Loucy (cell line): ENCODE data around the gene LRP1-AS.

Experiments
- H2AFZ ChIP-seq: fragments of 200-600 bp; sonication (generic); 2 replicates; pipeline ENCODE4 v1.6.0; 2016; ENCODE audit warnings: antibody characterized with exemption, mild to moderate bottlenecking, low read length, moderate library complexity
- H3F3A ChIP-seq: fragments of 200-600 bp; 2 replicates; pipeline ENCODE4 v1.6.0; 2016; ENCODE audit warnings: antibody characterized with exemption, low read depth, mild to moderate bottlenecking
- H3K27me3 ChIP-seq: fragments of 200-600 bp; sonication (generic); 2 replicates; pipeline ENCODE4 v1.6.1; 2014; ENCODE audit warnings: low read length, mild to moderate bottlenecking; ENCODE audit not compliant: insufficient read depth, poor library complexity, severe bottlenecking
- H3K36me3 ChIP-seq: fragments of 200-600 bp; sonication (generic); 2 replicates; pipeline ENCODE4 v1.6.1; 2016; ENCODE audit warnings: low read length; ENCODE audit not compliant: insufficient read depth
- H3K4me1 ChIP-seq: fragments of 200-600 bp; sonication (generic); 2 replicates; pipeline ENCODE4 v1.5.1; 2014; ENCODE audit warnings: low read length, mild to moderate bottlenecking; ENCODE audit not compliant: insufficient read depth, poor library complexity, severe bottlenecking
- H3K4me2 ChIP-seq: fragments of 200-600 bp; sonication (generic); 2 replicates; pipeline ENCODE4 v1.6.0; 2014; ENCODE audit warnings: antibody characterized with exemption, low read length, low read depth, mild to moderate bottlenecking; ENCODE audit not compliant: poor library complexity, severe bottlenecking
- H3K4me3 ChIP-seq: fragments of 200-600 bp; sonication (generic); 2 replicates; pipeline ENCODE4 v1.5.1; 2014; ENCODE audit warnings: low read length, mild to moderate bottlenecking, mixed read lengths; ENCODE audit not compliant: poor library complexity, severe bottlenecking
- H3K79me2 ChIP-seq: fragments of 200-600 bp; sonication (generic); 2 replicates; pipeline ENCODE4 v1.6.1; 2014; ENCODE audit warnings: low read length; ENCODE audit not compliant: insufficient read depth
- H3K9ac ChIP-seq: fragments of 200-600 bp; sonication (generic); 2 replicates; pipeline ENCODE4 v1.6.0; 2014; ENCODE audit warnings: mild to moderate bottlenecking, low read depth, low read length, moderate library complexity; ENCODE audit not compliant: poor library complexity, severe bottlenecking
- H3K9me2 ChIP-seq: fragments of 200-600 bp; sonication (generic); replicated peaks from 2 replicates; pipeline ENCODE4 v1.6.1; 2016; ENCODE audit warnings: low read depth, low read length, mixed read lengths
- H3K9me3 ChIP-seq: fragments of 200-600 bp; sonication (generic); 2 replicates; pipeline ENCODE4 v1.6.1; 2014; ENCODE audit warnings: mild to moderate bottlenecking, antibody characterized with exemption, low read length, low read depth; ENCODE audit not compliant: insufficient read depth
- H4K20me1 ChIP-seq: fragments of 200-600 bp; sonication (generic); 2 replicates; pipeline ENCODE4 v1.6.0; 2014; ENCODE audit warnings: antibody characterized with exemption, low read length, mild to moderate bottlenecking; ENCODE audit not compliant: insufficient read depth, poor library complexity, severe bottlenecking
- CTCF ChIP-seq: fragments of 200-600 bp; sonication (generic); conservative IDR thresholded peaks from 2 replicates; pipeline ENCODE4 v1.5.1; 2014; ENCODE audit warnings: mild to moderate bottlenecking, antibody characterized with exemption, low read length
- EZH2phosphoT487 ChIP-seq: fragments of 200-600 bp; IDR thresholded peaks from 2 replicates; pipeline ENCODE4 v1.6.1; 2018; ENCODE audit warnings: antibody characterized with exemption, mild to moderate bottlenecking, moderate library complexity, borderline replicate concordance

Gene LRP1-AS

GRCh38 chr12:57193706-57194245 is 46.4 kb upstream of the LRP1-AS start:
- Histone ChIP-seq H3K4me1 (peaks cover 17% of the 10 kb centered on the region), H4K20me1 (no peaks in the 10 kb centered on the region), H3F3A (no peaks in the 10 kb centered on the region), H3K36me3 (no peaks in the 10 kb centered on the region; the same call in 1 of the 2 replicates), H3K79me2 (no peaks in the 10 kb centered on the region), H3K4me3 (no peak overlapping the region), H3K27me3 (no peaks in the 10 kb centered on the region), H3K9ac (no peak overlapping the region), H3K9me2 (no peaks in the 10 kb centered on the region), H3K9me3 (no peaks in the 10 kb centered on the region), H3K4me2 (no peak overlapping the region), H2AFZ (no peak overlapping the region)
- TF ChIP-seq EZH2phosphoT487 (no peak), CTCF (no peak)

GRCh38 chr12:57192920-57193319 is 45.5 kb upstream of the LRP1-AS start:
- Histone ChIP-seq H3K9me3 (no peaks in the 10 kb centered on the region), H3K4me1 (peaks cover 17% of the 10 kb centered on the region), H4K20me1 (no peaks in the 10 kb centered on the region), H2AFZ (no peak overlapping the region), H3K79me2 (no peaks in the 10 kb centered on the region), H3K9me2 (no peaks in the 10 kb centered on the region), H3K4me2 (no peak overlapping the region), H3K9ac (no peak overlapping the region), H3K36me3 (no peaks in the 10 kb centered on the region; the same call in 1 of the 2 replicates), H3F3A (no peaks in the 10 kb centered on the region), H3K27me3 (no peaks in the 10 kb centered on the region), H3K4me3 (no peak overlapping the region)
- no peak for TF ChIP-seq CTCF

GRCh38 chr12:57191410-57191809 is 44.0 kb upstream of the LRP1-AS start:
- Histone ChIP-seq H3K9ac (no peak overlapping the region), H3K36me3 (no peaks in the 10 kb centered on the region; the same call in 1 of the 2 replicates), H3K27me3 (no peaks in the 10 kb centered on the region), H3K4me3 (no peak overlapping the region), H3K4me1 (peaks cover 14% of the 10 kb centered on the region), H2AFZ (no peak overlapping the region), H3K4me2 (no peak overlapping the region), H3K9me3 (no peaks in the 10 kb centered on the region), H3K79me2 (no peaks in the 10 kb centered on the region), H3K9me2 (no peaks in the 10 kb centered on the region), H3F3A (no peaks in the 10 kb centered on the region), H4K20me1 (no peaks in the 10 kb centered on the region)
- TF ChIP-seq EZH2phosphoT487, result no peak
- TF ChIP-seq CTCF, result no peak
